CD4-positive, alpha-beta T cell treated with Interleukin-12 subunit alpha and Interleukin-12 subunit beta, for 1 hour (primary cell): Measurements from ENCODE around the gene OPRL1.
A peak's percentile ranks its signal among the peaks of the same experiment; 100 is the strongest.

ENCODE experiments used
- DNase-seq: peaks from one replicate; pipeline ENCODE4 v3.0.0-alpha.2; 2020

Gene OPRL1

GRCh38 chr20:64056889-64057627 lies 22.8 kb upstream of the OPRL1 start:
- no peak for DNase-seq

- DNase-seq = peak; percentile 82
These were observed 22.0 kb upstream of the OPRL1 start for GRCh38 chr20:64057628-64058498.

GRCh38 chr20:64058536-64058935 lies 21.3 kb upstream of the OPRL1 start:
- no peak for DNase-seq

- DNase-seq = no peak
These were observed 17.6 kb upstream of the OPRL1 start for GRCh38 chr20:64062276-64062595.

GRCh38 chr20:64062596-64063388 lies 17.1 kb upstream of the OPRL1 start, which contains the start of gene TCEA2:
TSS of gene TCEA2 (plus strand) at chr20:64063198. CDS start at chr20:64063313, 115 bp downstream.
- DNase-seq = peak; percentile 94

- DNase-seq = no peak
These were observed 16.3 kb upstream of the OPRL1 start for GRCh38 chr20:64063389-64064144.

- no peak for DNase-seq
These were observed 15.7 kb upstream of the OPRL1 start for GRCh38 chr20:64064145-64064698.

- no peak for DNase-seq
These were observed 14.6 kb upstream of the OPRL1 start for GRCh38 chr20:64065062-64065973.

- DNase-seq = peak; percentile 72
These were observed 13.9 kb upstream of the OPRL1 start for GRCh38 chr20:64065974-64066343.

GRCh38 chr20:64067005-64067632 lies 12.8 kb upstream of the OPRL1 start:
- no peak for DNase-seq

- DNase-seq = no peak
These were observed 12.1 kb upstream of the OPRL1 start for GRCh38 chr20:64067733-64068307.

GRCh38 chr20:64068386-64069208 lies 11.3 kb upstream of the OPRL1 start:
- no peak for DNase-seq

GRCh38 chr20:64069209-64069613 lies 10.7 kb upstream of the OPRL1 start:
- no peak for DNase-seq

GRCh38 chr20:64069614-64070243 lies 10.2 kb upstream of the OPRL1 start:
- DNase-seq = no peak

GRCh38 chr20:64070244-64070993 lies 9.5 kb upstream of the OPRL1 start:
- DNase-seq = no peak

- no peak for DNase-seq
These were observed 8.2 kb upstream of the OPRL1 start for GRCh38 chr20:64071341-64072332.
